T-helper 1 cell treated with Interleukin-12 subunit alpha and Interleukin-12 subunit beta and Interleukin-4 antibody, amounts not matched to agents 30 μg/mL and 1 μg/mL, for 36 hours (primary cell): ENCODE measurements around the gene NAPSA.
A peak's percentile ranks its signal among the peaks of the same experiment; 100 is the strongest.

ENCODE experiments used
- H3K27ac Mint-ChIP-seq: one replicate; pipeline ENCODE4 v1.8.0; 2021; ENCODE audit warnings: mild to moderate bottlenecking, mixed read lengths
- H3K27me3 Mint-ChIP-seq: one replicate; pipeline ENCODE4 v1.8.0; 2021; ENCODE audit warnings: low read depth, mixed read lengths
- H3K36me3 Mint-ChIP-seq: one replicate; pipeline ENCODE4 v1.8.0; 2021; ENCODE audit warnings: low read depth, mixed read lengths
- H3K4me1 Mint-ChIP-seq: one replicate; pipeline ENCODE4 v1.8.0; 2021; ENCODE audit warnings: low read depth, mixed read lengths
- H3K4me3 Mint-ChIP-seq: one replicate; pipeline ENCODE4 v1.8.0; 2021; ENCODE audit warnings: mild to moderate bottlenecking, moderate library complexity, mixed read lengths
- H3K9me3 Mint-ChIP-seq: one replicate; pipeline ENCODE4 v1.8.0; 2021; ENCODE audit warnings: mixed read lengths

The NAPSA gene

GRCh38 chr19:50365434-50366306, at the start of gene NAPSA:
NAPSA (minus strand) TSS chr19:50365639; CDS start chr19:50365621, 18 bp downstream.
- Mint-ChIP-seq H3K36me3 (peaks cover 9% of the 10 kb centered on the region), H3K27me3 (no peaks in the 10 kb centered on the region), H3K4me3 (peak within 1 kb of the TSS; percentile 54), H3K27ac (peak within 1 kb of the TSS; percentile 87), H3K9me3 (no peaks in the 10 kb centered on the region), H3K4me1 (peaks cover 48% of the 10 kb centered on the region)

- Mint-ChIP-seq H3K27me3 (no peaks in the 10 kb centered on the region), H3K27ac (no peak overlapping the region), H3K9me3 (no peaks in the 10 kb centered on the region), H3K36me3 (peaks cover 5% of the 10 kb centered on the region), H3K4me3 (no peak overlapping the region), H3K4me1 (no peaks in the 10 kb centered on the region)
Observed at GRCh38 chr19:50413531-50413930, 48.1 kb upstream of the NAPSA start.

- Mint-ChIP-seq H3K9me3 (no peaks in the 10 kb centered on the region), H3K36me3 (peaks cover 5% of the 10 kb centered on the region), H3K4me3 (no peak overlapping the region), H3K27ac (no peak overlapping the region), H3K27me3 (no peaks in the 10 kb centered on the region), H3K4me1 (no peaks in the 10 kb centered on the region)
Observed at GRCh38 chr19:50413096-50413495, 47.7 kb upstream of the NAPSA start.

GRCh38 chr19:50412419-50412818, 47.0 kb upstream of the NAPSA start:
- H3K9me3 Mint-ChIP-seq = no peaks in the 10 kb centered on the region
- H3K27me3 Mint-ChIP-seq = no peaks in the 10 kb centered on the region
- H3K27ac Mint-ChIP-seq = no peak overlapping the region
- H3K4me1 Mint-ChIP-seq = no peaks in the 10 kb centered on the region
- H3K4me3 Mint-ChIP-seq = no peak overlapping the region
- H3K36me3 Mint-ChIP-seq = peaks cover 5% of the 10 kb centered on the region

GRCh38 chr19:50410109-50410508, 44.7 kb upstream of the NAPSA start:
- no peaks in the 10 kb centered on the region for H3K27me3 Mint-ChIP-seq
- no peak overlapping the region for H3K27ac Mint-ChIP-seq
- peaks cover 14% of the 10 kb centered on the region for H3K36me3 Mint-ChIP-seq
- no peaks in the 10 kb centered on the region for H3K4me1 Mint-ChIP-seq
- H3K9me3 Mint-ChIP-seq = no peaks in the 10 kb centered on the region
- H3K4me3 Mint-ChIP-seq = no peak overlapping the region

- H3K9me3 Mint-ChIP-seq = no peaks in the 10 kb centered on the region
- H3K36me3 Mint-ChIP-seq = peaks cover 14% of the 10 kb centered on the region
- no peak overlapping the region for H3K27ac Mint-ChIP-seq
- no peaks in the 10 kb centered on the region for H3K27me3 Mint-ChIP-seq
- H3K4me1 Mint-ChIP-seq = no peaks in the 10 kb centered on the region
- H3K4me3 Mint-ChIP-seq = no peak overlapping the region
Observed at GRCh38 chr19:50409347-50409746, 43.9 kb upstream of the NAPSA start.

GRCh38 chr19:50406829-50407228, 41.4 kb upstream of the NAPSA start:
- no peaks in the 10 kb centered on the region for H3K27me3 Mint-ChIP-seq
- peaks cover 15% of the 10 kb centered on the region for H3K36me3 Mint-ChIP-seq
- H3K9me3 Mint-ChIP-seq = no peaks in the 10 kb centered on the region
- H3K4me1 Mint-ChIP-seq = no peaks in the 10 kb centered on the region
- no peak overlapping the region for H3K4me3 Mint-ChIP-seq
- H3K27ac Mint-ChIP-seq = no peak overlapping the region

- Mint-ChIP-seq H3K9me3 (no peaks in the 10 kb centered on the region), H3K4me3 (no peak overlapping the region), H3K36me3 (peaks cover 15% of the 10 kb centered on the region), H3K4me1 (no peaks in the 10 kb centered on the region), H3K27ac (no peak overlapping the region), H3K27me3 (no peaks in the 10 kb centered on the region)
Observed at GRCh38 chr19:50406156-50406820, 40.8 kb upstream of the NAPSA start.

GRCh38 chr19:50402544-50403301, 37.3 kb upstream of the NAPSA start:
- Mint-ChIP-seq H3K4me1 (no peaks in the 10 kb centered on the region), H3K4me3 (no peak overlapping the region), H3K27ac (no peak overlapping the region), H3K36me3 (peaks cover 19% of the 10 kb centered on the region), H3K27me3 (no peaks in the 10 kb centered on the region), H3K9me3 (no peaks in the 10 kb centered on the region)

GRCh38 chr19:50401605-50402450, 36.4 kb upstream of the NAPSA start:
- Mint-ChIP-seq H3K4me3 (no peak overlapping the region), H3K27me3 (no peaks in the 10 kb centered on the region), H3K9me3 (no peaks in the 10 kb centered on the region), H3K36me3 (peaks cover 20% of the 10 kb centered on the region), H3K27ac (no peak overlapping the region), H3K4me1 (no peaks in the 10 kb centered on the region)

- no peaks in the 10 kb centered on the region for H3K9me3 Mint-ChIP-seq
- peaks cover 14% of the 10 kb centered on the region for H3K36me3 Mint-ChIP-seq
- H3K27ac Mint-ChIP-seq = no peak overlapping the region
- H3K27me3 Mint-ChIP-seq = no peaks in the 10 kb centered on the region
- no peaks in the 10 kb centered on the region for H3K4me1 Mint-ChIP-seq
- H3K4me3 Mint-ChIP-seq = no peak overlapping the region
Observed at GRCh38 chr19:50399368-50399745, 33.9 kb upstream of the NAPSA start.

GRCh38 chr19:50398675-50399367, 33.4 kb upstream of the NAPSA start:
- Mint-ChIP-seq H3K36me3 (peaks cover 17% of the 10 kb centered on the region), H3K4me3 (no peak overlapping the region), H3K9me3 (no peaks in the 10 kb centered on the region), H3K27ac (no peak overlapping the region), H3K27me3 (no peaks in the 10 kb centered on the region), H3K4me1 (no peaks in the 10 kb centered on the region)

- H3K9me3 Mint-ChIP-seq = no peaks in the 10 kb centered on the region
- no peak overlapping the region for H3K27ac Mint-ChIP-seq
- H3K36me3 Mint-ChIP-seq = peaks cover 25% of the 10 kb centered on the region
- no peaks in the 10 kb centered on the region for H3K4me1 Mint-ChIP-seq
- H3K27me3 Mint-ChIP-seq = no peaks in the 10 kb centered on the region
- no peak overlapping the region for H3K4me3 Mint-ChIP-seq
Observed at GRCh38 chr19:50394017-50394416, 28.6 kb upstream of the NAPSA start.
